K562 (cell line): ENCODE data around the gene EHD3. TPM values are rescaled to one million over a fixed set of nuclear protein-coding genes. Genes with fewer than 3 reads are reported as not detected.

Experiments
- ATAC-seq: fragments of 200-7000 bp; cut with Tn5 transposase; 3 replicates; pipeline ENCODE4 v1.9.1; 2020; ENCODE audit warnings: moderate library complexity
- BruUV-seq: library from RNA; stranded (reverse); fragments of 400-500 nt; replicated peaks from 2 replicates; lab custom pipeline; 2021; lab: Mats Ljungman, UMichigan
- CTCF ChIA-PET: fragments of 300-600 bp; formaldehyde crosslinking; extraction: SDS; loops from one replicate; lab custom pipeline; 2021; ENCODE audit warnings: low intra/inter-chr PET ratio; lab: Yijun Ruan, JAX
- POLR2A ChIA-PET: fragments of 300-600, 350-650 bp; sonication (Branson Sonifier 250); formaldehyde crosslinking; extraction: SDS; loops from one replicate; lab custom pipeline; 2021; ENCODE audit warnings: antibody characterized with exemption, inconsistent platforms; lab: Yijun Ruan, JAX
- DNase-seq, 4 experiments: peaks; one replicate each; pipeline versions ENCODE4 v3.0.0 to v3.0.0-alpha.2; 2011 to 2018; ENCODE audit warnings: low spot score in 3 of 4, mixed read lengths in 3 of 4; ENCODE audit errors: extremely low read depth in 1 of 4
- FAIRE-seq: peaks from 2 replicates; lab custom pipeline; 2011; peaks lifted over from hg19 to GRCh38; lab: Jason Lieb, UNC
- H2AFZ ChIP-seq: 2 replicates; pipeline ENCODE4 v1.6.0; 2011; ENCODE audit warnings: low read depth, low read length, control low read depth, inconsistent platforms
- H3K27ac ChIP-seq: fragments of 200-600 bp; 3 replicates; pipeline ENCODE4 v1.8.0; 2011; ENCODE audit warnings: low read depth, mild to moderate bottlenecking, control low read depth, inconsistent platforms, low read length, moderate library complexity, mixed read lengths; ENCODE audit errors: extremely low read depth
- H3K27me3 ChIP-seq, 2 experiments: fragments of 300-600 bp in 1 of 2; 2 replicates in 1 of 2; 3 replicates in 1 of 2; pipeline versions ENCODE4 v1.6.0 to v1.8.0; 2011; ENCODE audit warnings: inconsistent platforms in 2 of 2, low read length in 2 of 2, mild to moderate bottlenecking in 1 of 2, mixed read lengths in 1 of 2, moderate library complexity in 1 of 2; ENCODE audit not compliant: control insufficient read depth in 2 of 2, insufficient read depth in 2 of 2
- H3K36me3 ChIP-seq: fragments of 300-600 bp; 3 replicates; pipeline ENCODE4 v1.8.0; 2011; ENCODE audit warnings: mild to moderate bottlenecking, low read length, inconsistent platforms; ENCODE audit not compliant: control insufficient read depth, insufficient read depth
- H3K4me1 ChIP-seq, 2 experiments: fragments of 200-600 bp in 1 of 2; replicated peaks in 1 of 2; 2 replicates in 1 of 2; 3 replicates in 1 of 2; pipeline versions ENCODE4 v1.5.1 to v1.8.0; 2011; ENCODE audit warnings: inconsistent platforms in 2 of 2, low read length in 2 of 2, mild to moderate bottlenecking in 1 of 2, mixed read lengths in 1 of 2, moderate library complexity in 1 of 2; ENCODE audit not compliant: control insufficient read depth in 2 of 2, insufficient read depth in 2 of 2
- H3K4me2 ChIP-seq: 2 replicates; pipeline ENCODE4 v1.6.1; 2011; ENCODE audit warnings: low read length, control low read depth, inconsistent platforms, mixed read lengths; ENCODE audit not compliant: insufficient read depth
- H3K4me3 ChIP-seq: fragments of 200-600 bp; sonication (generic), shearing (Covaris generic); 2 replicates; pipeline ENCODE4 v1.5.1; 2016; ENCODE audit warnings: control low read depth, inconsistent platforms
- H3K79me2 ChIP-seq: fragments of 200-600 bp; 3 replicates; pipeline ENCODE4 v1.8.0; 2011; ENCODE audit warnings: low read length, inconsistent platforms; ENCODE audit not compliant: control insufficient read depth, insufficient read depth
- H3K9ac ChIP-seq, 2 experiments: 2 replicates each; pipeline versions ENCODE4 v1.6.0 to v1.6.1; 2011; ENCODE audit warnings: low read depth in 2 of 2, low read length in 2 of 2, control low read depth in 1 of 2, inconsistent platforms in 1 of 2, mild to moderate bottlenecking in 1 of 2, mixed read lengths in 1 of 2; ENCODE audit not compliant: insufficient read depth in 1 of 2
- H3K9me1 ChIP-seq: one replicate; pipeline ENCODE4 v1.6.0; 2011; ENCODE audit warnings: inconsistent platforms, mild to moderate bottlenecking, low read length, moderate library complexity; ENCODE audit not compliant: control insufficient read depth, insufficient read depth
- H3K9me3 ChIP-seq: replicated peaks from 2 replicates; pipeline ENCODE4 v1.5.1; 2011; ENCODE audit warnings: low read depth, low read length, inconsistent platforms; ENCODE audit not compliant: control insufficient read depth, insufficient read depth
- H4K20me1 ChIP-seq: replicated peaks from 2 replicates; pipeline ENCODE4 v1.6.1; 2011; ENCODE audit warnings: low read length, inconsistent platforms, mixed read lengths; ENCODE audit not compliant: control insufficient read depth, insufficient read depth
- RBM25 ChIP-seq: fragments of 200-400 bp; formaldehyde crosslinking; IDR thresholded peaks from 2 replicates; pipeline ENCODE4 v1.6.1; 2018; ENCODE audit warnings: low read length, low read depth, moderate library complexity; ENCODE audit not compliant: severe bottlenecking
- WHSC1 ChIP-seq: IDR thresholded peaks from one replicate; pipeline ENCODE4 v1.6.1; 2012; ENCODE audit warnings: low read length, control low read depth, inconsistent platforms
- ZNF146 ChIP-seq: IDR thresholded peaks from one replicate; pipeline ENCODE4 v1.6.1; 2018; ENCODE audit warnings: missing compliant biosample characterization; ENCODE audit not compliant: unreplicated experiment
- ZNF3 ChIP-seq: fragments of 250-450 bp; sonication (Bioruptor Pico); IDR thresholded peaks from 2 replicates; pipeline ENCODE4 v1.5.0; 2021; ENCODE audit warnings: mild to moderate bottlenecking, moderate library complexity
- WGBS: fragments of 100-300 bp; shearing (Covaris generic); methylation state at CpG from one replicate; pipeline ENCODE4 v1.1.6; 2016; ENCODE audit warnings: low coverage, mixed read lengths; ENCODE audit not compliant: insufficient coverage; ENCODE audit errors: missing lambda C conversion rate; 5-methylcytosine and 5-hydroxymethylcytosine counted together
- in situ Hi-C: fragments of 300-500 bp; cut with MboI; formaldehyde crosslinking; loops from 4 replicates; pipeline ENCODE4 v1.15.0; 2018; ENCODE audit warnings: inconsistent platforms, mixed read lengths
- intact Hi-C: fragments of 100-400 bp; cut with micrococcal nuclease; formaldehyde crosslinking; loops from 2 replicates; pipeline ENCODE4 v1.14.2; 2022
- polyA plus RNA-seq, 8 experiments: library from polyadenylated mRNA; depleted of rRNA in 4 of 8; stranded (reverse) in 5 of 8; unstranded in 3 of 8; fragments of >200 nt; fragmentation: Nextera tagmentation in 2 of 8; fragmentation: Illumina TruSeq in 1 of 8; extraction: Ambion mirVana in 2 of 8; extraction: Trizol in 1 of 8; gene quantifications; 2 replicates each; pipeline versions ENCODE4 v1.2.1 to v1.2.3, GENCODE V29; 2011 to 2014; ENCODE audit warnings: inconsistent platforms in 1 of 8, missing spikeins in 1 of 8
- total RNA-seq, 7 experiments: library from RNA; depleted of rRNA in 6 of 7; stranded (reverse); fragments of >200 nt in 6 of 7; fragmentation: Illumina TruSeq in 2 of 7; extraction: Trizol in 2 of 7; gene quantifications; 2 replicates each; pipeline versions ENCODE4 v1.2.1 to v1.2.3, GENCODE V29; 2011 to 2021; ENCODE audit warnings: low replicate concordance in 1 of 7

EHD3 gene
- total and polyA plus RNA-seq, 9 of the 15 experiments (the other 6 are each of a cell fraction or from before 2014, with no cell fraction given): under 0.01 to 0.04 (median 0.03) TPM; not detected in 3

GRCh38 chr2:31237348-31238017, 3.5 kb downstream of the EHD3 start:
- POLR2A ChIA-PET: no interaction called here
- 4% methylated on average over 9 of the region's 9 CpGs for WGBS
- H2AFZ ChIP-seq: no peak overlapping the region
- ATAC-seq: no peak
- FAIRE-seq: no peak
- no peak overlapping the region for H3K9ac ChIP-seq
- CTCF ChIA-PET: no interaction called here
- H3K9me3 ChIP-seq: no peaks in the 10 kb centered on the region
- BruUV-seq: no TSS peak
- no peak overlapping the region for H3K4me3 ChIP-seq
- no peak for DNase-seq
- TF ChIP-seq WHSC1 (no peak), ZNF146 (CRISPR knock-in tag) (peak; percentile 27), RBM25 (peak; percentile 25), ZNF3 (CRISPR knock-in tag) (peak; percentile 74)
- no peaks in the 10 kb centered on the region for H3K36me3 ChIP-seq
- no peaks in the 10 kb centered on the region for H3K79me2 ChIP-seq
- H3K9me1 ChIP-seq: no peaks in the 10 kb centered on the region
- H4K20me1 ChIP-seq: no peaks in the 10 kb centered on the region
- H3K27me3 ChIP-seq: peaks cover 3 to 53% of the 10 kb centered on the region in 2 experiments; a peak in 3 of 5 replicates
- in situ Hi-C loops (no loop called here), intact Hi-C loops (loop anchor here (10.0 kb wide), 1 partner anchor 97 kb away; no protein-coding TSS in a partner anchor)
- H3K4me1 ChIP-seq: peaks cover 0 to 11% of the 10 kb centered on the region in 2 experiments; a peak in 3 of 5 replicates
- H3K27ac ChIP-seq: no peak overlapping the region
- no peak overlapping the region for H3K4me2 ChIP-seq
